Trophoblast cell (in vitro differentiated cells and primary cell): Measurements from ENCODE around the gene ZNF709.

ENCODE experiments used
- DNase-seq, 2 donors: peaks; one replicate each; pipeline ENCODE4 v3.0.0-alpha.2; 2016
- H2AFZ ChIP-seq: 2 replicates; pipeline ENCODE4 v1.6.1; 2013; ENCODE audit warnings: low read length, moderate library complexity, mild to moderate bottlenecking; ENCODE audit not compliant: insufficient read depth, poor library complexity
- H2AK5ac ChIP-seq: 2 replicates; pipeline ENCODE4 v1.6.1; 2013; ENCODE audit warnings: mild to moderate bottlenecking, low read length
- H2BK120ac ChIP-seq: 2 replicates; pipeline ENCODE4 v1.6.1; 2013; ENCODE audit warnings: low read length, mild to moderate bottlenecking, moderate library complexity; ENCODE audit not compliant: insufficient read depth, poor library complexity
- H2BK12ac ChIP-seq: 2 replicates; pipeline ENCODE4 v1.6.1; 2013; ENCODE audit warnings: mild to moderate bottlenecking, low read length, moderate library complexity
- H2BK5ac ChIP-seq: 2 replicates; pipeline ENCODE4 v1.6.1; 2013; ENCODE audit warnings: low read length, low read depth, moderate library complexity, mild to moderate bottlenecking; ENCODE audit not compliant: poor library complexity
- H3K14ac ChIP-seq: 2 replicates; pipeline ENCODE4 v1.6.1; 2013; ENCODE audit warnings: mild to moderate bottlenecking, low read length
- H3K18ac ChIP-seq: 2 replicates; pipeline ENCODE4 v1.6.1; 2013; ENCODE audit warnings: mild to moderate bottlenecking, low read length
- H3K23ac ChIP-seq: 2 replicates; pipeline ENCODE4 v1.6.1; 2013; ENCODE audit warnings: low read length
- H3K27ac ChIP-seq: 2 replicates; pipeline ENCODE4 v1.5.1; 2013; ENCODE audit warnings: low read depth, mild to moderate bottlenecking, inconsistent platforms, low read length, moderate library complexity
- H3K27me3 ChIP-seq: 2 replicates; pipeline ENCODE4 v1.6.1; 2013; ENCODE audit warnings: inconsistent platforms, mild to moderate bottlenecking, low read length, moderate library complexity; ENCODE audit not compliant: insufficient read depth
- H3K36me3 ChIP-seq, 2 experiments: 1 replicate in 1 of 2; 2 replicates in 1 of 2; pipeline ENCODE4 v1.6.1; 2013; ENCODE audit warnings: low read length in 2 of 2, mild to moderate bottlenecking in 2 of 2, moderate library complexity in 1 of 2; ENCODE audit not compliant: insufficient read depth in 2 of 2, control insufficient read depth in 1 of 2
- H3K4ac ChIP-seq: 2 replicates; pipeline ENCODE4 v1.6.1; 2013; ENCODE audit warnings: low read depth, mild to moderate bottlenecking, low read length, moderate library complexity
- H3K4me1 ChIP-seq, 2 experiments: 1 replicate in 1 of 2; 2 replicates in 1 of 2; pipeline ENCODE4 v1.6.1; 2013; ENCODE audit warnings: low read length in 2 of 2, mild to moderate bottlenecking in 2 of 2, moderate library complexity in 1 of 2; ENCODE audit not compliant: insufficient read depth in 2 of 2, control insufficient read depth in 1 of 2
- H3K4me2 ChIP-seq: 2 replicates; pipeline ENCODE4 v1.6.1; 2013; ENCODE audit warnings: inconsistent platforms, mild to moderate bottlenecking, low read length, moderate library complexity
- H3K4me3 ChIP-seq: 2 replicates; pipeline ENCODE4 v1.5.1; 2013; ENCODE audit warnings: mild to moderate bottlenecking, low read depth, low read length, inconsistent platforms
- H3K79me1 ChIP-seq: one replicate; pipeline ENCODE4 v1.6.1; 2013; ENCODE audit warnings: low read length
- H3K79me2 ChIP-seq: 2 replicates; pipeline ENCODE4 v1.6.1; 2013; ENCODE audit warnings: low read length, mild to moderate bottlenecking; ENCODE audit not compliant: control insufficient read depth, insufficient read depth, poor library complexity
- H3K9ac ChIP-seq: 2 replicates; pipeline ENCODE4 v1.6.1; 2013; ENCODE audit warnings: mild to moderate bottlenecking, low read length
- H3K9me3 ChIP-seq: 2 replicates; pipeline ENCODE4 v1.6.1; 2013; ENCODE audit warnings: low read depth, mild to moderate bottlenecking, control low read depth, inconsistent platforms, low read length; ENCODE audit not compliant: insufficient read depth
- H4K12ac ChIP-seq: 2 replicates; pipeline ENCODE4 v1.6.1; 2013; ENCODE audit warnings: low read depth, mild to moderate bottlenecking, low read length, moderate library complexity
- H4K8ac ChIP-seq: 2 replicates; pipeline ENCODE4 v1.6.1; 2013; ENCODE audit warnings: low read depth, mild to moderate bottlenecking, low read length, moderate library complexity
- H4K91ac ChIP-seq: one replicate; pipeline ENCODE4 v1.6.1; 2013; ENCODE audit warnings: low read depth, mild to moderate bottlenecking, low read length, moderate library complexity
- WGBS: extraction: QIAGEN DNeasy Blood & Tissue Kit; methylation state at CpG from one replicate; pipeline ENCODE4 v1.1.7; 2013; ENCODE audit warnings: missing lambda C conversion rate; ENCODE audit not compliant: insufficient read length, insufficient coverage; ENCODE audit errors: extremely low coverage; 5-methylcytosine and 5-hydroxymethylcytosine counted together

ZNF709 gene

GRCh38 chr19:12513531-12514061, 29.0 kb upstream of the ZNF709 start:
- H2AFZ ChIP-seq: no peak overlapping the region
- no peak overlapping the region for H2BK5ac ChIP-seq
- H3K79me1 ChIP-seq: no peaks in the 10 kb centered on the region
- no peak overlapping the region for H2BK12ac ChIP-seq
- no peak overlapping the region for H4K12ac ChIP-seq
- no peaks in the 10 kb centered on the region for H3K27me3 ChIP-seq
- no peak overlapping the region for H4K91ac ChIP-seq
- no peak overlapping the region for H3K23ac ChIP-seq
- H2BK120ac ChIP-seq: no peak overlapping the region
- WGBS: no CpG with 5 or more reads among the region's 35 CpGs
- peaks cover 5 to 8% of the 10 kb centered on the region in 2 experiments for H3K36me3 ChIP-seq
- H3K9me3 ChIP-seq: peaks cover 15% of the 10 kb centered on the region
- H3K14ac ChIP-seq: no peak overlapping the region
- H3K4me1 ChIP-seq: no peaks in the 10 kb centered on the region
- H2AK5ac ChIP-seq: no peak overlapping the region
- no peak overlapping the region for H3K4me2 ChIP-seq
- no peak for DNase-seq
- H3K27ac ChIP-seq: no peak overlapping the region
- H3K4ac ChIP-seq: no peak overlapping the region
- H4K8ac ChIP-seq: no peak overlapping the region
- no peak overlapping the region for H3K18ac ChIP-seq
- H3K4me3 ChIP-seq: no peak overlapping the region
- H3K9ac ChIP-seq: no peak overlapping the region
- H3K79me2 ChIP-seq: no peaks in the 10 kb centered on the region

GRCh38 chr19:12497032-12497431, 12.4 kb upstream of the ZNF709 start:
- H3K79me2 ChIP-seq: peaks cover 4% of the 10 kb centered on the region
- peaks cover 7% of the 10 kb centered on the region for H3K79me1 ChIP-seq

GRCh38 chr19:12496480-12496879, 11.9 kb upstream of the ZNF709 start:
- H3K18ac ChIP-seq: no peak overlapping the region
- H4K8ac ChIP-seq: no peak overlapping the region
- no peak overlapping the region for H2BK5ac ChIP-seq
- H3K9me3 ChIP-seq: no peaks in the 10 kb centered on the region
- no peak overlapping the region for H2BK12ac ChIP-seq
- no peak overlapping the region for H2AFZ ChIP-seq
- H3K4me3 ChIP-seq: no peak overlapping the region
- no CpG with 5 or more reads among the region's 6 CpGs for WGBS
- no peak overlapping the region for H3K9ac ChIP-seq
- H2AK5ac ChIP-seq: no peak overlapping the region
- no peak overlapping the region for H4K12ac ChIP-seq
- no peak overlapping the region for H3K23ac ChIP-seq
- H3K4ac ChIP-seq: no peak overlapping the region
- H3K4me1 ChIP-seq: peaks cover 0 to 2% of the 10 kb centered on the region in 2 experiments
- no peaks in the 10 kb centered on the region for H3K36me3 ChIP-seq
- no peak overlapping the region for H3K27ac ChIP-seq
- no peak overlapping the region for H4K91ac ChIP-seq
- no peak overlapping the region for H2BK120ac ChIP-seq
- H3K4me2 ChIP-seq: no peak overlapping the region
- H3K79me2 ChIP-seq: peaks cover 4% of the 10 kb centered on the region
- H3K79me1 ChIP-seq: peaks cover 7% of the 10 kb centered on the region
- H3K14ac ChIP-seq: no peak overlapping the region
- no peak for DNase-seq
- H3K27me3 ChIP-seq: no peaks in the 10 kb centered on the region

More at GRCh38 chr19:12497032-12497431, 12.4 kb upstream of the ZNF709 start:
- H3K9ac ChIP-seq: no peak overlapping the region
- H4K12ac ChIP-seq: no peak overlapping the region
- no peak overlapping the region for H2BK12ac ChIP-seq
- no peaks in the 10 kb centered on the region for H3K36me3 ChIP-seq
- DNase-seq: no peak
- no peak overlapping the region for H4K8ac ChIP-seq
- WGBS: no CpG with 5 or more reads among the region's 4 CpGs
- no peak overlapping the region for H2AK5ac ChIP-seq
- peaks cover 0 to 2% of the 10 kb centered on the region in 2 experiments for H3K4me1 ChIP-seq
- H4K91ac ChIP-seq: no peak overlapping the region
- H2BK5ac ChIP-seq: no peak overlapping the region
- H3K27ac ChIP-seq: no peak overlapping the region
- H3K27me3 ChIP-seq: no peaks in the 10 kb centered on the region
- no peak overlapping the region for H3K4me3 ChIP-seq
- H3K18ac ChIP-seq: no peak overlapping the region
- H2AFZ ChIP-seq: no peak overlapping the region
- H2BK120ac ChIP-seq: no peak overlapping the region
- H3K23ac ChIP-seq: no peak overlapping the region
- H3K4me2 ChIP-seq: no peak overlapping the region
- no peak overlapping the region for H3K4ac ChIP-seq
- no peaks in the 10 kb centered on the region for H3K9me3 ChIP-seq
- no peak overlapping the region for H3K14ac ChIP-seq

GRCh38 chr19:12495002-12495802, 10.6 kb upstream of the ZNF709 start:
- no peaks in the 10 kb centered on the region for H3K36me3 ChIP-seq
- DNase-seq: peak; percentile 96 to 98
- peak overlapping the region; percentile 82 for H3K27ac ChIP-seq
- H3K4me1 ChIP-seq: peaks cover 0 to 2% of the 10 kb centered on the region in 2 experiments
- H2BK12ac ChIP-seq: no peak overlapping the region
- no peaks in the 10 kb centered on the region for H3K27me3 ChIP-seq
- H3K14ac ChIP-seq: peak overlapping the region; percentile 76
- no peak overlapping the region for H2AK5ac ChIP-seq
- H3K9me3 ChIP-seq: no peaks in the 10 kb centered on the region
- H3K4ac ChIP-seq: peak overlapping the region; percentile 66
- H2BK120ac ChIP-seq: peak overlapping the region; percentile 29
- peak overlapping the region; percentile 97 for H4K8ac ChIP-seq
- peaks cover 4% of the 10 kb centered on the region for H3K79me2 ChIP-seq
- H3K79me1 ChIP-seq: peaks cover 7% of the 10 kb centered on the region
- no CpG with 5 or more reads among the region's 51 CpGs for WGBS
- peak overlapping the region; percentile 87 for H4K12ac ChIP-seq
- peak overlapping the region; percentile 91 for H3K4me2 ChIP-seq
- peak overlapping the region; percentile 42 for H2BK5ac ChIP-seq
- H4K91ac ChIP-seq: peak overlapping the region; percentile 82
- H3K18ac ChIP-seq: peak overlapping the region; percentile 73
- H3K4me3 ChIP-seq: peak overlapping the region; percentile 72
- no peak overlapping the region for H3K23ac ChIP-seq
- peak overlapping the region; percentile 95 for H2AFZ ChIP-seq
- peak overlapping the region; percentile 87 for H3K9ac ChIP-seq
